GM12878 (cell line): ENCODE results near the gene ATAD3A. TPM values are rescaled to one million over a fixed set of nuclear protein-coding genes. Genes with fewer than 3 reads are reported as not detected.

Source experiments
- ATAC-seq: fragments of 200-7000 bp; cut with Tn5 transposase; 3 replicates; pipeline ENCODE4 v1.9.1; 2020; ENCODE audit warnings: mild to moderate bottlenecking, moderate library complexity
- BruUV-seq: library from RNA; stranded (reverse); fragments of 400-500 nt; replicated peaks from 2 replicates; lab custom pipeline; 2021; lab: Mats Ljungman, UMichigan
- CTCF ChIA-PET: fragments of 300-600 bp; sonication (Branson Sonifier 250); formaldehyde crosslinking; extraction: SDS; loops from one replicate; lab custom pipeline; 2021; ENCODE audit warnings: inconsistent platforms; lab: Yijun Ruan, JAX
- POLR2A ChIA-PET: fragments of 350-600 bp; formaldehyde crosslinking; extraction: SDS; loops from one replicate; lab custom pipeline; 2021; ENCODE audit warnings: inconsistent platforms; lab: Charles Lee
- RAD21 ChIA-PET: fragments of 300-600 bp; sonication (Branson Sonifier 250); formaldehyde crosslinking; loops from one replicate; lab custom pipeline; 2023; ENCODE audit warnings: antibody characterized with exemption; ENCODE audit not compliant: unreplicated experiment; lab: Charles Lee
- SMC1A ChIA-PET: fragments of 300-600 bp; sonication (Branson Sonifier 250); formaldehyde crosslinking; loops from one replicate; lab custom pipeline; 2023; ENCODE audit not compliant: unreplicated experiment, uncharacterized antibody; lab: Charles Lee
- DNase-seq: peaks from one replicate; pipeline ENCODE4 v3.0.0-alpha.2; 2011; ENCODE audit warnings: low read depth, low spot score
- FAIRE-seq: peaks from 3 replicates; lab custom pipeline; 2011; peaks lifted over from hg19 to GRCh38; lab: Jason Lieb, UNC
- H2AFZ ChIP-seq: 2 replicates; pipeline ENCODE4 v1.6.0; 2011; ENCODE audit warnings: low read depth, low read length, control low read depth; ENCODE audit not compliant: control insufficient read depth
- H3K27ac ChIP-seq: 2 replicates; pipeline ENCODE4 v1.5.1; 2011; ENCODE audit warnings: control low read depth; ENCODE audit not compliant: control insufficient read depth, insufficient read depth
- H3K27me3 ChIP-seq, 2 experiments: replicated peaks in 1 of 2; 2 replicates each; pipeline versions ENCODE4 v1.6.0 to v1.6.1; 2011; ENCODE audit warnings: low read length in 1 of 2; ENCODE audit not compliant: control insufficient read depth in 2 of 2, insufficient read depth in 2 of 2
- H3K36me3 ChIP-seq, 2 experiments: 2 replicates each; pipeline ENCODE4 v1.5.1; 2011; ENCODE audit warnings: low read length in 1 of 2; ENCODE audit not compliant: control insufficient read depth in 2 of 2, insufficient read depth in 2 of 2
- H3K4me1 ChIP-seq: 2 replicates; pipeline ENCODE4 v1.6.1; 2011; ENCODE audit warnings: mild to moderate bottlenecking, low read length, moderate library complexity, mixed read lengths; ENCODE audit not compliant: control insufficient read depth, insufficient read depth
- H3K4me2 ChIP-seq: 2 replicates; pipeline ENCODE4 v1.6.0; 2011; ENCODE audit warnings: control low read depth; ENCODE audit not compliant: control insufficient read depth, insufficient read depth
- H3K4me3 ChIP-seq: fragments of 200-600 bp; sonication (generic); 2 replicates; pipeline ENCODE4 v1.5.1; 2016
- H3K79me2 ChIP-seq: 2 replicates; pipeline ENCODE4 v1.6.0; 2011; ENCODE audit warnings: low read length; ENCODE audit not compliant: control insufficient read depth, insufficient read depth
- H3K9ac ChIP-seq: 2 replicates; pipeline ENCODE4 v1.8.0; 2011; ENCODE audit warnings: low read length, control low read depth, mixed read lengths; ENCODE audit not compliant: control insufficient read depth, insufficient read depth
- H3K9me3 ChIP-seq: replicated peaks from 3 replicates; pipeline ENCODE4 v1.5.1; 2011; ENCODE audit warnings: mild to moderate bottlenecking, low read length; ENCODE audit not compliant: control insufficient read depth, insufficient read depth
- H4K20me1 ChIP-seq: 2 replicates; pipeline ENCODE4 v1.6.0; 2011; ENCODE audit not compliant: control insufficient read depth, insufficient read depth
- ASH2L ChIP-seq: fragments of 300-600, 200-600 bp; sonication (generic); IDR thresholded peaks from 2 replicates; pipeline ENCODE4 v1.6.1; 2017; ENCODE audit warnings: low read depth, mild to moderate bottlenecking, borderline replicate concordance
- BCL3 ChIP-seq: IDR thresholded peaks from 2 replicates; pipeline ENCODE4 v1.6.1; 2011; ENCODE audit warnings: borderline replicate concordance, low read depth, mild to moderate bottlenecking, moderate library complexity, low read length; ENCODE audit not compliant: insufficient read depth, poor library complexity, severe bottlenecking
- MAX ChIP-seq: IDR thresholded peaks from 2 replicates; pipeline ENCODE4 v1.6.1; 2012; ENCODE audit warnings: low read depth, low read length, improper control_type of control experiment
- MEF2A ChIP-seq: IDR thresholded peaks from 2 replicates; pipeline ENCODE4 v1.6.1; 2011; ENCODE audit warnings: low read depth, mild to moderate bottlenecking, low read length, moderate library complexity; ENCODE audit not compliant: insufficient read depth
- MLLT1 ChIP-seq: fragments of 450-650 bp; IDR thresholded peaks from 2 replicates; pipeline ENCODE4 v1.6.1; 2016; ENCODE audit warnings: mild to moderate bottlenecking
- MTA2 ChIP-seq: fragments of 450-650 bp; IDR thresholded peaks from 2 replicates; pipeline ENCODE4 v1.6.1; 2016; ENCODE audit warnings: low read depth, mild to moderate bottlenecking, moderate library complexity
- POU2F2 ChIP-seq: IDR thresholded peaks from 3 replicates; pipeline ENCODE4 v1.6.1; 2011; ENCODE audit warnings: low read depth, mild to moderate bottlenecking, low read length, borderline replicate concordance
- RBBP5 ChIP-seq: fragments of 200-600 bp; sonication (generic); conservative IDR thresholded peaks from 2 replicates; pipeline ENCODE4 v1.6.1; 2016
- RELB ChIP-seq: fragments of 450-650 bp; IDR thresholded peaks from 2 replicates; pipeline ENCODE4 v1.6.1; 2017; ENCODE audit warnings: low read depth, mild to moderate bottlenecking, moderate library complexity
- RUNX3 ChIP-seq: IDR thresholded peaks from 2 replicates; pipeline ENCODE4 v1.6.1; 2012; ENCODE audit warnings: low read length, inconsistent platforms
- SMC3 ChIP-seq: IDR thresholded peaks from 2 replicates; pipeline ENCODE4 v1.6.1; 2011; ENCODE audit warnings: low read length, improper control_type of control experiment, borderline replicate concordance
- TCF3 ChIP-seq: IDR thresholded peaks from 2 replicates; pipeline ENCODE4 v1.6.1; 2012; ENCODE audit warnings: low read depth, mild to moderate bottlenecking, low read length, borderline replicate concordance; ENCODE audit not compliant: insufficient read depth
- TCF7 ChIP-seq: IDR thresholded peaks from 2 replicates; pipeline ENCODE4 v1.6.1; 2014; ENCODE audit warnings: antibody characterized with exemption, borderline replicate concordance
- ZBTB11 ChIP-seq: fragments of 450-650 bp; formaldehyde crosslinking; IDR thresholded peaks from 2 replicates; pipeline ENCODE4 v1.5.0; 2022; ENCODE audit warnings: mild to moderate bottlenecking, missing genetic modification characterization
- ZZZ3 ChIP-seq: IDR thresholded peaks from 2 replicates; pipeline ENCODE4 v1.6.1; 2011; ENCODE audit warnings: low read depth; ENCODE audit not compliant: control insufficient read depth, insufficient read length
- WGBS: methylation state at CpG from one replicate; pipeline ENCODE4 v1.1.6; 2016; ENCODE audit warnings: low lambda C conversion rate; ENCODE audit not compliant: insufficient replicate concordance, insufficient coverage; ENCODE audit errors: missing lambda C conversion rate; 5-methylcytosine and 5-hydroxymethylcytosine counted together
- in situ Hi-C: fragments of 300-500 bp; cut with MboI; formaldehyde crosslinking; loops from 9 replicates; pipeline ENCODE4 v1.14.3; 2018; ENCODE audit warnings: mixed read lengths
- intact Hi-C: fragments of 100-400 bp; cut with micrococcal nuclease; formaldehyde crosslinking; loops from one replicate; pipeline ENCODE4 v1.14.2; 2022; ENCODE audit not compliant: unreplicated experiment
- polyA plus RNA-seq, 11 experiments: library from polyadenylated mRNA; depleted of rRNA in 4 of 11; unstranded in 6 of 11; stranded (reverse) in 5 of 11; fragments of >200 nt; fragmentation: Nextera tagmentation in 4 of 11; fragmentation: Illumina TruSeq in 1 of 11; extraction: Ambion mirVana in 4 of 11; extraction: Trizol in 1 of 11; gene quantifications; 1 replicate in 1 of 11; 2 replicates in 10 of 11; pipeline versions ENCODE4 v1.2.1 to v1.2.3, GENCODE V29; 2011 to 2016; ENCODE audit warnings: inconsistent platforms in 2 of 11, missing spikeins in 2 of 11, low read depth in 1 of 11
- total RNA-seq, 4 experiments: library from RNA; depleted of rRNA in 3 of 4; stranded (reverse); fragments of >200 nt in 3 of 4; fragmentation: Illumina TruSeq in 1 of 4; extraction: Trizol in 1 of 4; gene quantifications; 2 replicates each; pipeline versions ENCODE4 v1.2.1 to v1.2.3, GENCODE V29; 2013 to 2021

Gene ATAD3A
- total and polyA plus RNA-seq, 10 of the 15 experiments (the other 5 are each of a cell fraction or from before 2014, with no cell fraction given), result 0.05 to 93.5 (median 38.9) TPM

GRCh38 chr1:1529936-1530335 lies 18.0 kb downstream of the ATAD3A start:
- in situ Hi-C loops, result no loop called here
- Histone ChIP-seq H3K4me3 (no peak overlapping the region), H2AFZ (no peak overlapping the region), H3K4me1 (no peaks in the 10 kb centered on the region), H3K27ac (no peak overlapping the region), H3K9ac (no peak overlapping the region), H3K79me2 (no peaks in the 10 kb centered on the region), H4K20me1 (no peaks in the 10 kb centered on the region), H3K36me3 (peaks cover 11 to 16% of the 10 kb centered on the region in 2 experiments), H3K4me2 (no peak overlapping the region), H3K9me3 (no peaks in the 10 kb centered on the region; the same call in 1 of the 3 replicates), H3K27me3 (no peaks in the 10 kb centered on the region)
- BruUV-seq, result no TSS peak
- POLR2A ChIA-PET, result no interaction called here
- WGBS, result 98% methylated on average over 8 of the region's 8 CpGs
- CTCF ChIA-PET, result no interaction called here
- ATAC-seq (no peak), DNase-seq (no peak), FAIRE-seq (no peak)
- RAD21 ChIA-PET, result no interaction called here
- SMC1A ChIA-PET, result no interaction called here
- intact Hi-C loops, result no loop called here
- TF ChIP-seq BCL3, result no peak
- no peak for TF ChIP-seq POU2F2
- no peak for TF ChIP-seq RBBP5
- TF ChIP-seq ZZZ3, result no peak
- no peak for TF ChIP-seq TCF3
- TF ChIP-seq MEF2A, result no peak
- no peak for TF ChIP-seq ASH2L
- no peak for TF ChIP-seq SMC3
- no peak for TF ChIP-seq TCF7
- TF ChIP-seq MLLT1, result no peak
- TF ChIP-seq ZBTB11, result no peak
- TF ChIP-seq RUNX3, result no peak
- TF ChIP-seq MTA2, result no peak
- TF ChIP-seq RELB, result no peak
- no peak for TF ChIP-seq MAX
